SK-N-MC (cell line): ENCODE measurements around the gene LRRFIP1.

Experiments used
- EZH2 ChIP-seq: fragments of 200-600 bp; sonication (generic); IDR thresholded peaks from one replicate; pipeline ENCODE4 v1.6.1; 2017; ENCODE audit warnings: antibody characterized with exemption
- FOXP2 ChIP-seq: optimal IDR thresholded peaks from 2 replicates; pipeline ENCODE3; 2011; ENCODE audit warnings: mild to moderate bottlenecking, moderate library complexity; ENCODE audit not compliant: insufficient read depth; ENCODE audit errors: extremely low read length, control extremely low read depth
- POLR2AphosphoS5 ChIP-seq: IDR thresholded peaks from 2 replicates; pipeline ENCODE4 v1.6.1; 2012; ENCODE audit warnings: mild to moderate bottlenecking, low read depth, low read length, borderline replicate concordance

DNA sequence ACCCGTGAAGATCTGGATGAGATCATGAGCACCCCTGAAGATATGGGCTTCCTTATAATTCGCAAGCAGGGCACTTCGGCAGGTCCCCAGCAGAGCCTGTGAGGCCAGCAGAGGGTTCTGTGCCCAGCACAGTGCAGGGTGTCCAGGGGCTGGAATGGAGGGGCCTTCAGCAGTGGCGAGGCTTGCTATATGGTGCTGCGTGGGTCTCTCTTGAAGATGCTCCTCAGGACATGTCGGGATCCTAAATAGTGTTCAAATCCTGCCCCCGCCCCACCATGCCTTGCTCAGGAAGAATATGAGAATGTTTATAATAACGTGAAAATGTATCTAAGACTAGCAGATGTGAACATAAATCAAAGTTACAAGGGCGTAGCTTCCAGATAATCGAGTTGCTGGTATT, 110.9 kb downstream of the LRRFIP1 start:
- no peak for TF ChIP-seq POLR2AphosphoS5
- TF ChIP-seq EZH2, result no peak
- no peak for TF ChIP-seq FOXP2
